ENCODE data around the gene IFI6. TPM values are rescaled to one million over a fixed set of nuclear protein-coding genes. Genes with fewer than 3 reads are reported as not detected.

IFI6 gene
- total RNA-seq, 1 experiment from 2014 or later, result 14.8 TPM

DNA sequence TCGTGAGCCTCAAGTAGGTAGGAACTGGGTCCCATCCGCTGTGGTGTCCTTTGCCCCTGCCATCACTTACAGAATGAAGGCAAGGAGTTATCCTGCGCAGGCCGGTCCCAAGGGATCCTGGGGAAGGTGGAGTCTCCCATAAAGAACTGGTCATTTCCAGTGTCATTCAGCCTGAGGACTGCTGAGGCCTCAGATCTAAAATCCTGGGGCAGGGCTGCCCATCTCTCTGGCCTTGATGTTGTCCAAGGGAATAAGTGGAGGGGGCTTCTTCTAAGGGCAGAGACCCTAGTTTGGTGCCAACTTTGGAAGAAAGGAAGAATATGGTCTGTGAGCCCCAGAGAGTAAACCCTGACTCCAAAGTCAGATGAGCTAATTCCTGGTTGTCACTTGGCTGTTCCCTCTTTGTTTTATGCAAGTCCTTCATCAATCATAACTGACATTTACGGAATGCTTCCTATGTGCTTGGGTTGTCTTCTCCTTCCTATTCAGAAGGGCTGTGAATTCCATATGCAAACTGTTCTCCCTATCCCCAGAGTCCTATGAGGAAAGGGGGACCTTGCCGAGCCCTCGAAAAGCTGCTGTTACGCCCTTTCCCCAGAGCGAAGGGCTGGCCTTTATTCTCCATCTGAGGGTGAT lies 6.9 kb downstream of the IFI6 start:
- Histone ChIP-seq H3K9me2 (ENCODE audit: insufficient read depth) (no peaks in the 10 kb centered on the region), H3K9me3 (ENCODE audit: control insufficient read depth in 1 of 2, insufficient read depth in 1 of 2, low read depth in 1 of 2, low read length in 2 of 2) (no peaks in the 10 kb centered on the region), H3K79me2 (ENCODE audit: insufficient read depth, low read length) (no peaks in the 10 kb centered on the region), H3K4me2 (ENCODE audit: low read length) (no peak overlapping the region), H2AFZ (ENCODE audit: low read depth, low read length, poor library complexity, severe bottlenecking) (no peak overlapping the region), H3K27me3 (ENCODE audit: insufficient read depth, low read length) (no peaks in the 10 kb centered on the region), H3K9ac (ENCODE audit: low read length) (no peak overlapping the region), H3K4me1 (ENCODE audit: control insufficient read depth in 1 of 2, insufficient read depth in 2 of 2, low read length in 2 of 2) (peaks cover 25 to 53% of the 10 kb centered on the region in 2 experiments), H3K4me3 (replicated peaks in 1 of 2; ENCODE audit: low read depth in 1 of 2, low read length in 2 of 2) (no peak overlapping the region), H3K36me3 (ENCODE audit: control insufficient read depth in 1 of 2, insufficient read depth in 2 of 2, low read length in 2 of 2) (no peaks in the 10 kb centered on the region), H4K20me1 (ENCODE audit: insufficient read depth) (no peaks in the 10 kb centered on the region), H3K27ac (ENCODE audit: low read depth, low read length) (no peak overlapping the region)
- no peak for DNase-seq (ENCODE audit: low read depth, low spot score)
- RAD21 ChIA-PET (ENCODE audit: low non-redundant PET in 1 of 2, low total read pairs in 2 of 2, uncharacterized antibody in 2 of 2, unreplicated experiment in 2 of 2), result no interaction called here
- no TSS peak for BruUV-seq (replicated peaks)
- intact Hi-C loops (cut with micrococcal nuclease), result no loop called here
- no peak for ATAC-seq
- no peak for TF ChIP-seq SRF (IDR thresholded peaks at IDR 0.05; ENCODE audit: low read depth)
- no peak for TF ChIP-seq SIN3A (IDR thresholded peaks at IDR 0.05; ENCODE audit: low read depth)
- TF ChIP-seq ELF1 (IDR thresholded peaks at IDR 0.05; ENCODE audit: borderline replicate concordance, low read depth), result no peak
- TF ChIP-seq, protein P1, sequence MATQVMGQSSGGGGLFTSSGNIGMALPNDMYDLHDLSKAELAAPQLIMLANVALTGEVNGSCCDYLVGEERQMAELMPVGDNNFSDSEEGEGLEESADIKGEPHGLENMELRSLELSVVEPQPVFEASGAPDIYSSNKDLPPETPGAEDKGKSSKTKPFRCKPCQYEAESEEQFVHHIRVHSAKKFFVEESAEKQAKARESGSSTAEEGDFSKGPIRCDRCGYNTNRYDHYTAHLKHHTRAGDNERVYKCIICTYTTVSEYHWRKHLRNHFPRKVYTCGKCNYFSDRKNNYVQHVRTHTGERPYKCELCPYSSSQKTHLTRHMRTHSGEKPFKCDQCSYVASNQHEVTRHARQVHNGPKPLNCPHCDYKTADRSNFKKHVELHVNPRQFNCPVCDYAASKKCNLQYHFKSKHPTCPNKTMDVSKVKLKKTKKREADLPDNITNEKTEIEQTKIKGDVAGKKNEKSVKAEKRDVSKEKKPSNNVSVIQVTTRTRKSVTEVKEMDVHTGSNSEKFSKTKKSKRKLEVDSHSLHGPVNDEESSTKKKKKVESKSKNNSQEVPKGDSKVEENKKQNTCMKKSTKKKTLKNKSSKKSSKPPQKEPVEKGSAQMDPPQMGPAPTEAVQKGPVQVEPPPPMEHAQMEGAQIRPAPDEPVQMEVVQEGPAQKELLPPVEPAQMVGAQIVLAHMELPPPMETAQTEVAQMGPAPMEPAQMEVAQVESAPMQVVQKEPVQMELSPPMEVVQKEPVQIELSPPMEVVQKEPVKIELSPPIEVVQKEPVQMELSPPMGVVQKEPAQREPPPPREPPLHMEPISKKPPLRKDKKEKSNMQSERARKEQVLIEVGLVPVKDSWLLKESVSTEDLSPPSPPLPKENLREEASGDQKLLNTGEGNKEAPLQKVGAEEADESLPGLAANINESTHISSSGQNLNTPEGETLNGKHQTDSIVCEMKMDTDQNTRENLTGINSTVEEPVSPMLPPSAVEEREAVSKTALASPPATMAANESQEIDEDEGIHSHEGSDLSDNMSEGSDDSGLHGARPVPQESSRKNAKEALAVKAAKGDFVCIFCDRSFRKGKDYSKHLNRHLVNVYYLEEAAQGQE (IDR thresholded peaks at IDR 0.05; ENCODE audit: low read depth), result no peak
- no peak for TF ChIP-seq TCF7L2 (IDR thresholded peaks at IDR 0.05; ENCODE audit: borderline replicate concordance, extremely low read depth, insufficient read depth, insufficient read length)
- no peak for TF ChIP-seq CBX3 (IDR thresholded peaks at IDR 0.05; ENCODE audit: low read depth)
- no peak for TF ChIP-seq SP1 (IDR thresholded peaks at IDR 0.05; ENCODE audit: low read depth)
- no peak for TF ChIP-seq ZFX (IDR thresholded peaks at IDR 0.05)
- TF ChIP-seq CEBPB (IDR thresholded peaks at IDR 0.05; ENCODE audit: low read depth), result no peak
- no peak for TF ChIP-seq EZH2 (IDR thresholded peaks at IDR 0.05)
- TF ChIP-seq, protein P2, sequence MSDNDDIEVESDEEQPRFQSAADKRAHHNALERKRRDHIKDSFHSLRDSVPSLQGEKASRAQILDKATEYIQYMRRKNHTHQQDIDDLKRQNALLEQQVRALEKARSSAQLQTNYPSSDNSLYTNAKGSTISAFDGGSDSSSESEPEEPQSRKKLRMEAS (IDR thresholded peaks at IDR 0.05), result no peak
- TF ChIP-seq, protein P3, sequence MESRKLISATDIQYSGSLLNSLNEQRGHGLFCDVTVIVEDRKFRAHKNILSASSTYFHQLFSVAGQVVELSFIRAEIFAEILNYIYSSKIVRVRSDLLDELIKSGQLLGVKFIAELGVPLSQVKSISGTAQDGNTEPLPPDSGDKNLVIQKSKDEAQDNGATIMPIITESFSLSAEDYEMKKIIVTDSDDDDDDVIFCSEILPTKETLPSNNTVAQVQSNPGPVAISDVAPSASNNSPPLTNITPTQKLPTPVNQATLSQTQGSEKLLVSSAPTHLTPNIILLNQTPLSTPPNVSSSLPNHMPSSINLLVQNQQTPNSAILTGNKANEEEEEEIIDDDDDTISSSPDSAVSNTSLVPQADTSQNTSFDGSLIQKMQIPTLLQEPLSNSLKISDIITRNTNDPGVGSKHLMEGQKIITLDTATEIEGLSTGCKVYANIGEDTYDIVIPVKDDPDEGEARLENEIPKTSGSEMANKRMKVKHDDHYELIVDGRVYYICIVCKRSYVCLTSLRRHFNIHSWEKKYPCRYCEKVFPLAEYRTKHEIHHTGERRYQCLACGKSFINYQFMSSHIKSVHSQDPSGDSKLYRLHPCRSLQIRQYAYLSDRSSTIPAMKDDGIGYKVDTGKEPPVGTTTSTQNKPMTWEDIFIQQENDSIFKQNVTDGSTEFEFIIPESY (IDR thresholded peaks at IDR 0.05; ENCODE audit: extremely low read depth, insufficient replicate concordance, low read length), result no peak
- TF ChIP-seq, protein P4, sequence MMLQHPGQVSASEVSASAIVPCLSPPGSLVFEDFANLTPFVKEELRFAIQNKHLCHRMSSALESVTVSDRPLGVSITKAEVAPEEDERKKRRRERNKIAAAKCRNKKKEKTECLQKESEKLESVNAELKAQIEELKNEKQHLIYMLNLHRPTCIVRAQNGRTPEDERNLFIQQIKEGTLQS (IDR thresholded peaks at IDR 0.05), result no peak
- TF ChIP-seq POLR2AphosphoS5 (IDR thresholded peaks at IDR 0.05; ENCODE audit: low read depth, low read length), result no peak
- POLR2A ChIA-PET, result no interaction called here
- CTCF ChIA-PET, result interaction anchor here (1.1 to 5.3 kb wide), 3 partner anchors 49 to 365 kb away, joined by 3 to 74 read pairs (median 10); no protein-coding TSS in a partner anchor

Measured in HCT116 (cell line).